Transverse colon (tissue), 4 donors: ENCODE measurements around the gene NCBP1. TPM values are rescaled to one million over a fixed set of nuclear protein-coding genes. Genes with fewer than 3 reads are reported as not detected.

Experiments
- DNase-seq: peaks from one replicate; pipeline ENCODE4 v3.0.0-alpha.2; 2019
- H3K27ac ChIP-seq, 4 donors: fragments of 200-600 bp; sonication (generic); 2 replicates each; pipeline ENCODE4 v1.5.1; 2016 to 2018; ENCODE audit warnings: inconsistent platforms in 4 of 4
- H3K27me3 ChIP-seq: fragments of 200-600 bp; sonication (generic); 2 replicates; pipeline ENCODE4 v1.5.1; 2017; ENCODE audit warnings: inconsistent platforms
- H3K36me3 ChIP-seq, 4 donors: fragments of 200-600 bp; sonication (generic); 2 replicates each; pipeline ENCODE4 v1.5.1; 2017 to 2019; ENCODE audit warnings: inconsistent platforms in 4 of 4
- H3K4me1 ChIP-seq, 4 donors: fragments of 200-600 bp; sonication (generic); 2 replicates each; pipeline ENCODE4 v1.5.1; 2017 to 2020; ENCODE audit warnings: inconsistent platforms in 4 of 4
- H3K4me3 ChIP-seq, 4 donors: fragments of 200-600 bp; sonication (generic); 1 replicate in 1 of 4; 2 replicates in 3 of 4; pipeline versions ENCODE4 v1.5.1 to v1.6.1; 2017 to 2019; ENCODE audit warnings: inconsistent platforms in 4 of 4
- H3K9me3 ChIP-seq, 2 donors: fragments of 200-600 bp; sonication (generic); 2 replicates each; pipeline ENCODE4 v1.5.1; 2017 to 2019; ENCODE audit warnings: inconsistent platforms in 2 of 2
- CTCF ChIP-seq, 5 experiments: fragments of 200-600 bp in 3 of 5; fragments of 450-650 bp in 2 of 5; sonication (generic) in 3 of 5; IDR thresholded peaks; 1 replicate in 2 of 5; 2 replicates in 3 of 5; pipeline ENCODE4 v1.5.1; 2016 to 2017; ENCODE audit warnings: antibody characterized with exemption in 5 of 5, inconsistent platforms in 3 of 5, mild to moderate bottlenecking in 2 of 5, moderate library complexity in 1 of 5
- EP300 ChIP-seq: sonication (generic); formaldehyde crosslinking; IDR thresholded peaks from one replicate; pipeline ENCODE4 v1.6.1; 2017; ENCODE audit warnings: antibody characterized with exemption, low read depth
- POLR2A ChIP-seq: fragments of 450-650 bp; IDR thresholded peaks from one replicate; pipeline ENCODE4 v1.6.1; 2016; ENCODE audit warnings: antibody characterized with exemption, mild to moderate bottlenecking, moderate library complexity
- POLR2AphosphoS5 ChIP-seq, 3 donors: sonication (generic); formaldehyde crosslinking; IDR thresholded peaks; one replicate each; pipeline ENCODE4 v1.6.1; 2016; ENCODE audit warnings: antibody characterized with exemption in 3 of 3
- WGBS, 2 donors: methylation state at CpG; one replicate each; pipeline ENCODE4 v1.1.5; 2018; ENCODE audit warnings: low coverage in 1 of 2; 5-methylcytosine and 5-hydroxymethylcytosine counted together
- in situ Hi-C, 4 donors: fragments of 200-750 bp; cut with MboI; loops; one replicate each; pipeline versions ENCODE4 v1.15.0 to v1.15.1; 2017; ENCODE audit warnings: low sequenced_read_pairs in 3 of 4, low pct_ligation_motif_present in 1 of 4, low pct_unique_long_range_greater_than_20kb in 1 of 4
- intact Hi-C: fragments of 100-400 bp; cut with DNase I; formaldehyde crosslinking; loops from one replicate; pipeline ENCODE4 v1.15.1; 2023; ENCODE audit warnings: low total_unique reads
- total RNA-seq, 4 donors: library from RNA; depleted of rRNA; stranded (reverse); fragments of >200 nt; gene quantifications; one replicate each; pipeline ENCODE4 v1.1.0, GENCODE V29; 2016

The NCBP1 gene
- total RNA-seq, 4 donors from 2014 or later, result 24.6 to 40.4 (median 30.6) TPM

GRCh38 chr9:97717866-97718265, 84.2 kb downstream of the NCBP1 start:
- in situ Hi-C loops (loop anchor here in 3 of 4 donors (10.0 to 25.0 kb wide), 5 partner anchors 94 to 569 kb away; partner anchors contain the start of gene TBC1D2 (in 1 of the 3)), intact Hi-C loops (no loop called here)
- no peaks in the 10 kb centered on the region for H3K27me3 ChIP-seq
- 70 to 80% methylated on average over 2 to 3 of the region's 3 CpGs for WGBS, 2 donors
- H3K27ac ChIP-seq, result no peak overlapping the region
- no peak for DNase-seq
- no peaks in the 10 kb centered on the region for H3K36me3 ChIP-seq
- H3K4me3 ChIP-seq, result no peak overlapping the region
- no peak for TF ChIP-seq POLR2A
- TF ChIP-seq POLR2AphosphoS5 (IDR thresholded peaks at IDR 0.05), result no peak
- TF ChIP-seq EP300, result no peak
- TF ChIP-seq CTCF (IDR thresholded peaks at IDR 0.05), result no peak
- H3K9me3 ChIP-seq, result no peaks in the 10 kb centered on the region
- H3K4me1 ChIP-seq, result no peaks in the 10 kb centered on the region

- Histone ChIP-seq H3K9me3 (no peaks in the 10 kb centered on the region), H3K27me3 (peaks cover 16% of the 10 kb centered on the region), H3K4me3 (no peak overlapping the region), H3K27ac (no peak overlapping the region), H3K36me3 (no peaks in the 10 kb centered on the region), H3K4me1 (no peaks in the 10 kb centered on the region)
- intact Hi-C loops (no loop called here), in situ Hi-C loops (loop anchor here in 2 of 4 donors (25.0 kb wide), 4 partner anchors 91 to 566 kb away; partner anchors contain the start of gene TBC1D2 (in 1 of the 2))
- 92% methylated on average over 2 of the region's 2 CpGs; no CpG with 5 or more reads in 1 of the 2 donors for WGBS, 2 donors
- TF ChIP-seq CTCF (IDR thresholded peaks at IDR 0.05) (no peak), POLR2AphosphoS5 (IDR thresholded peaks at IDR 0.05) (no peak), POLR2A (no peak)
- DNase-seq, result no peak
These were observed 87.8 kb downstream of the NCBP1 start for GRCh38 chr9:97721396-97721795.

GRCh38 chr9:97722331-97722730, 88.7 kb downstream of the NCBP1 start:
- Histone ChIP-seq H3K27ac (no peak overlapping the region), H3K36me3 (no peaks in the 10 kb centered on the region), H3K4me3 (no peak overlapping the region), H3K4me1 (no peaks in the 10 kb centered on the region), H3K27me3 (peaks cover 16% of the 10 kb centered on the region), H3K9me3 (no peaks in the 10 kb centered on the region)
- TF ChIP-seq POLR2AphosphoS5 (IDR thresholded peaks at IDR 0.05), result no peak
- no peak for TF ChIP-seq POLR2A
- TF ChIP-seq EP300, result no peak
- TF ChIP-seq CTCF (IDR thresholded peaks at IDR 0.05), result no peak
- no peak for DNase-seq
- in situ Hi-C loops (loop anchor here in 2 of 4 donors (25.0 kb wide), 4 partner anchors 90 to 565 kb away; partner anchors contain the start of gene TBC1D2 (in 1 of the 2)), intact Hi-C loops (no loop called here)
- WGBS, 2 donors, result 46 to 78% methylated on average over 2 of the region's 2 CpGs

Other genes starting within 250 kb of the NCBP1 start
- 10 to 100 TPM; 15.0 to 47.4 (median 31.4) TPM for gene TDRD7, start 221.7 kb upstream of the NCBP1 start, total RNA-seq
- 10 to 100 TPM in 1 of 4 donors, 1 to 10 TPM in 3; 4.2 to 11.6 (median 7.1) TPM for gene TMOD1, start 132.2 kb upstream of the NCBP1 start, total RNA-seq
- gene TSTD2, start 453 bp upstream of the NCBP1 start, total RNA-seq, result 10 to 100 TPM; 13.8 to 27.0 (median 20.3) TPM
- 10 to 100 TPM in 2 of 4 donors, 1 to 10 TPM in 2; 6.4 to 44.4 (median 12.5) TPM for gene XPA, start 63.5 kb downstream of the NCBP1 start, total RNA-seq
- gene FOXE1, start 219.4 kb downstream of the NCBP1 start, total RNA-seq, result not detected